Hematopoietic multipotent progenitor cell treated with erythropoietin and hydrocortisone succinate and interleukin-3 and kit ligand, for 15 days (in vitro differentiated cells): ENCODE data around the gene PRKAG2.
"Not testable (repeated sequence)": the region's sequence is repeated elsewhere in the genome, so short reads cannot be mapped to it uniquely, and the experiment has no call there.

Experiments
- DNase-seq: peaks from one replicate; pipeline ENCODE4 v3.0.0-alpha.2; 2015; ENCODE audit warnings: low spot score

PRKAG2 gene

DNA sequence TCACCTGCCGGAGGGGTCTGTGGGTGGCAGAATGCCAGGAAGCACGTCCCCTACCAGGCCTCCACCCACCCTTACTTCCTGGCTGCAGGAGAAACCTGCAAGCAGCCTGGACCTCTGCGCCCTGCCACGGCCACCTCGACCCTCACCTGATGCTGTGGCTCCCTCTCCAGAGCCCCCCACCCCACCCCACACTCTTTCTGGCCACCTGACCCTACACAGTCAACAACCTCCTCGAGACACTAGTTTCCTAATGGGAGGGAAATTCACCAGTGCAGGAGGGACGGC is 91.3 kb downstream of the PRKAG2 start:
- no peak for DNase-seq

DNA sequence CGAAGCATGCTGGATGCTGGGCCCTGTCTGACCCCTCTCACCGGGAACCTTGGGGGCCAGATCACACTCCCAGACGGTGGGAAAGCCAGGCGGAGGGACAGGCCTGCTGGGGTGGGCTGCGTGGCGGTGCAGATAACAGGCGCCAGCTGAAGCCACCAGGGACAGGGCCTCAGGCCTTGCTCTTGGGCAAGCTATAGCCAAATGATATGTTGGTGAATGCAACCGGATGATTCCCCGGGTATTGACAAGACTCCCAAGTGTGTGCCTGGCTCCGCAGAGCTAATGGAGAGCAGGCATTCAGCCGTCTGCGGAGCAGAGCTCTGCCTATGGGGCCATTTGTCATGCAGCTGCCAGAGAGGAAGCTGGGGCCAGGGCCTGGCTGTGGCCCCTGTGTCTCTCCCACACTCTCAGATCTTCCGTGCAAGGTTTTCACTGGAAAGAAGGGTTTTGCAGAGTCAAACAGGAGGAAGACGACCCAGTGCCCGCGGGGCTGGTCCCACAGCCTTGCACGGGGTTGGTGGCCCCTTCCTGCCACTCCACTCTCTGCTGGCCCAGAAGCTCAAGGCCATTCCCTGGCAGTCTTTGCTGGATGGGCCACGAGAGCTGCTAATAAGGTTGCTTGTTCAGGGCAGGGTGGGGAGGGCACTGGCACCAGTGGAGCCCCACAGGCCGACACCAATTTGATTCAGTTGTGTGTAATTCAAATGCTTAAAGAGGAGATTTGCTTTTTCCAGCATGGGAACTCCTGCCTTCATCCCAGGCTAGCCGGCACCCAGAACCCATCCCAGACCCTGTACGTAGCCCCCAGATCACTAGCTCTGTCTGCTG is 91.8 kb downstream of the PRKAG2 start:
- no peak for DNase-seq

DNA sequence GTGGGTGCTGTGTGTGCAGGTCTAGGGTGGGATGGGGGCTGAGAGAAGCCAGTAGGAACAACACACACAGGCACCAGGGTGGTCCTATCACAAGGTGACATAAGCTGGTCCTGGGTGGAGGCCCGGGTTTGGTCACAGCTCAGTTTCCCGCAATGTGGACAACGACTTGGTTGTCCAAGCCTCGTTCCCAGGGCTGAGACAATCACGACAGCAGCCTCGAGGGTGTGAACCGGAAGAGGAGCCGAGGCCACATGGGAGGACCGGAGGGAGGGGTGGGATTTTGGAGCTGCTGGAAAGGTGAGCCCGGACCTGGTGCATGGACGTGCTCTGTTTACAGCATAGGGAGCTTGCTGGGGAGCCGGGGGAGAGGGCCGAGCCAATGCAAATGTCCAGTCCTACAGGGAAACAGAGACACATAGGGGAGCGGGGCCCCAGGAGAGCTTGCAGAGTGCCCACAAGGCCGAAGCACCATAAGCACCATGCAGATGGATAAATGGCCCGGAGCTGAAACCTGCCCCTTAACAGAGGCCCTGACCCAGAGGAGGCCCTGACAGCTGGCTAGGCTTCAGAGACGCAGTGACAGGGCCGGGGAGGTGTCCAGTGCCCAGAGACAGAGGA is 92.8 kb downstream of the PRKAG2 start:
- no peak for DNase-seq

DNA sequence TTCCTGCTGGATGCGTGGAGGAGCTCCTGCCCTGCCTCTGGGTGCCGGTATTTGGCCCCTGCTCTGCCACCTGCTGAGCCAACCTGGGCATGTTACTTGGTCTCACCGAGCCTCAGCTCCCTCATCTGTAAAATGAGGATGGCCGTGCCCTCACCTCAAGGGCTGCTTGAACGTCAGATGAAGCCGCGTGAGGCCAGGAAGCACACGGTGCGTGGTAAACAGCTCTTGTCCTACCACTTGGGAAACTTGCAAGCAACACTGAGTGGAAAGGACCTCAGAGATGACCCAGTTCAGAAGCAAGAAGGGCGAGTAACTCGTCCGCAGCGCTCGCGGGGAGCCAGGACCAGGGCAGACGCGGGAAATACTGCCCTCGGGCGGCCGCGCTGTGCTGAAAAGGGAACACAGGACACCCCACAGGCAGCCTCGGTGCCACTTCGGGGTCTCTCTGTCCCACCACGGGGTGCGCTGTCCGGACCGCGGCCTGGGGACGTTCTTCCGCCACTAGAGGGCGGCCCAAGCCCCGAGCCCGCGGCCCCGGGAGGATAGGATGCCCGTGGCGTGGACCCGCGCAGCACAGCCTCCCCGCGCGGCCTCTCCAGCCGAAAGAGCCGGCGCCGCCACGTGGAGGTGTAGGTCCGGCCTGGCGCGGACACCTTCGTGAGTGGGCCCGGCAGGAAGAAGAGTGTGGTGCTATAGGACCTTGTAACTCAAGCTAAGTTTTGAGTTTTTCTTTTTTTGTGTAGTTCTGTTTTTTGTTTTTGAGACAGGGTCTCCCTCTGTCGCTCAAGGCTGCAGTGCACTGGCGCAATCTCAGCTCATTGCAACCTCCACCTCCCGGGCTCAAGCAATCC is 94.1 kb downstream of the PRKAG2 start:
- peak; percentile 20 for DNase-seq

DNA sequence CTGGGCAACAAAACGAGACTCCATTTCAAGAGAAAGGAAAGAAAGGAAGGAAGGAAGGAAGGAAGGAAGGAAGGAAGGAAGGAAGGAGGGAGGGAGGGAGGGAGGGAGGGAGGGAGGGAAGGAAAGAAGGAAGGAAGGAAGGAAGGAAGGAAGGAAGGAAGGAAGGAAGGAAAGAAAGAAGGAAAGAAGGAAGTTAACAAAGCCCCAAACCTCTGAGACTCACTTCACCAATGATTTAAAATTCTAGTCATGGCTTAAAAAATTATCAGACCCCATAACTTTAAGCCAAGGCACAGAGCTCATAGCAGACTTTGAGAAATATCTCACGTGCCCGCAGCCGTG is 94.7 kb downstream of the PRKAG2 start:
- not testable (repeated sequence) for DNase-seq

DNA sequence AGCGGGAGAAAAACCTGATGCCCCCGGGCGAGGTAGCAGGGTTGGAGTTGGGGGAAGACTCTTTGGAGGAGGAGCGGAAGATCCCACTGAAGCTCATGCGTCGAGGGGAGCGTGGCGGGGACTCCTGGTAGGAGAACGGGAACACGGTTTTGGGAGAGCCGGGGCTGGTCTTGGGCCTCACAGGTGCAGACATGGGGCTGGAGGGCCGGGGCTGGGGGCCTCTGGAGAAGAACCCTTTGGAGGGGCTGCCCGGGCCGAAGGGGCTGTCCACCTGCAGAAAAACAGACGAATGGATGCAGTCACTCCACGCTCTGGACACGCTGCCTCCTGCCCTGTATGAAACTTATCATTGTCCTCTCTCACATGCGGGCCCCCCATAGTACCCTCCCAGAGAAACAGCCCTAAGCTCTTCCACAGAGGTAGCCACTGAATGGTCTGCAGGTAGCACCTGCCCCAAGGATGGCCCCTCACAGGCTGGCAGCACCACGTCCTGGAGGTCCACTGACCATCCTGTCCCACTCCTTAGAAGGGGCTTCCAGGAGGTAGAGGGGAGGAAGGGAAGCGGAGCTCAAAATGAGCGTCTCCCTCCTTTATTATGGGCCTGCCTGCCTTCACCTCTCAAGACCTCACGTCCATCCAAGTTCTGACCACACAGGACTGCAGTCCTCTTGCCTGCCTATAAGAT is 95.6 kb downstream of the PRKAG2 start:
- no peak for DNase-seq

DNA sequence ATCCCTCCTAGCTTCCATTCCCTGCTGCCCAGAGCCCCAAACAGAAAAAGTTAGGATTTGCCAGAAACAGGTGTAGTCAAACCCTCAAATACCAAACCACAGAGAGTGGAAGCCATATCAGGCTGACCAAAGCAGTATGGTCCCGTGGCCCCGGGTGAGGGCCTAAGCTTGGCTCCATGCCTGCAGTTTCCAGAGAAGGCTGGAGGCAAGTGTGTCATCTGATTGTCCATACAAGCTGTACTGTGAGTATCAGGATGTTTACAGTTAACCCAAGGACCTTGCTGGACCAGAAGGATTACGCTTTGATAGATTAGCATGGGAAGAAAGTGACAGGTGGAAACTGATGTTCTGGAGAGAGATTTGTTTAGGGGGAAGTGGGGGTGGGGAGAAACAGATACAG is 96.3 kb downstream of the PRKAG2 start:
- DNase-seq, result no peak

DNA sequence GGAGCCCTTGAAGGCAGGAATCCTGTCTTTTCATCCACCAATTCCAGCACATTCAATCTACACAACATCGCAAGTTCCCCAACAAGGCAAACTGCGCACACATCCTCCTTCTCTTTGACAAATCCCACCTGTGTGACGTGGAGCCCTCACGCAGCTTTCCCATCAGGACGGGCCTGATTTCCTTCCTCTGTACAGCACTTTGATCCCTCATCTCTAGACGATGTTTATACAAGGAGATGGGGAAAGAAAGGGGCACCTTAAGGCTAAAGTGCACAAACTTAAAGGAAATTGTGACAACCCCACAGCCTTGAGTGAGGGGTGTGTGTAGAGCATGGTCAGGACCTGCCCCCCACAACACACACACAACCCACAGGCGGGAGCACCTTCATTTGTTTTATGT is 97.2 kb downstream of the PRKAG2 start:
- no peak for DNase-seq

DNA sequence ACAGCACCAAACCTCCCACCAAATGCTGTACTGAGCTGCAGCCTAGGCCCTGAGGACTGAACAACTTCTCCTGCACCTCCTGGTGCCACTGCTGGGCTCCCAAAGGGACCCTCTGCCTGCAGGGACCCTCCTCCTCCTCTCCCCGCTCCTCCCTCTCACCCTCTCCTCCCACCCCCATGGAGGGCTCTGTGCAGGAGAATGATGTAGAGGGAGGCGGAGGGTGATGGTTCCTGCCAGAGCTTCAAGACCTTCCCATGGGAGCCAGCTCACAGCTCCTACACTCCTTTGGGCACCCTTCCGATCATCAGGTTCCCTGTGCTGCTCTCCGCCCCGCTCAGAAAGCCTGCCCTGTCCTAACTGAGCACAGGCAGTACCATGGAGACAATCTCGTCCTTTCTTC is 97.7 kb downstream of the PRKAG2 start:
- no peak for DNase-seq

DNA sequence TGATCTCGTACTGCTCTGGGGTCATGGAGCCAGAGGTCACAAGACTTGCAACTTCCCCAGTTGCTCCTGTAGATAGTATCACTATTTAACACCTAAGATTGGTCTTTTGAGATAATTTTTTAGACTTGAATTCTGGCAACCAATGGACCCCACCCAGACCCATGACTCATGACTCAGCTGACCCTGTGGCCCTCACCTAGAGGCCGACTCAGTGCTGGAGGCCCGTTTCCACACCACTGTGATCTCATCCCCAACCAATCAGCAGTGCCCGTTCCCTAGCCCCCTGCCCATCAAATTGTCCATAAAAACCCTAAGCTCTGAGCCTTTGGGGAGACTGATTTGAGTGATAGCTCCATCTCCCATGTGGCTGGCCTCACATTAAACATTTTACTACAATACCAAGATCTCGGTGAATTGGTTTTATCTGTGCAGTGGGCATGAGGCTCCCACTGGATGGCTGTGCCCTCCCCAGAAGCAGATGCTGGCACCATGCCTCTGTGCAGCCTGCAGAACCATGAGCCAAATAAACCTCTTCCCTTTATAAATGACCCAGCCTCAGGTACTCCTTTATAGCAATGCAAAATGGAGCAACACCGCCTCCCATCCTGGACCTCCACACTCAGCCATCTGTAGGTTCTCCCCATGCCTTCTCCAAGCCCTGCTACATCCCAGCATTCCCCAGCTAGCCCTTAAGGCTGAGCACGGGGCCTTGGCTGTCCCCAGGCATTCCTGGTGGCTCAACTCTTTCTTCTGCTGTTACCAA is 98.8 kb downstream of the PRKAG2 start:
- DNase-seq, result no peak

DNA sequence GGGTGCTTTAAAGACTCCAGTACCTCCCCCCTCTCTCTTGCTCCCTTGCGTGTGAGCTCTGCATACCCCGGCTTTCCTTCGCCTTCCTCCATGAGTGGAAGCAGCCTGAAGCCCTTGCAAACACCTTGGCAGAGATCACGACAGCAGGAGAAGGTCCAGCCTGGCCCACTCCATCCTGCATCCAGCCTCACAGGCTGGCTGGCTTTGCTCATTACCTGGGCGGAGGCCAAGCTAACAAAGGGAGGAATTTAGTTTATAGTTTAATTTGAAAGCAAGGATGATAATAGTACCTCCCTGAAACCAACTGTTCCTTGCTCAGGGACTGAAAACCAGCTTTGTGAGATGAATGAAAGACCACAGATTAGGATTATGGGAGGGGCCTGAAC is 99.4 kb downstream of the PRKAG2 start:
- no peak for DNase-seq

DNA sequence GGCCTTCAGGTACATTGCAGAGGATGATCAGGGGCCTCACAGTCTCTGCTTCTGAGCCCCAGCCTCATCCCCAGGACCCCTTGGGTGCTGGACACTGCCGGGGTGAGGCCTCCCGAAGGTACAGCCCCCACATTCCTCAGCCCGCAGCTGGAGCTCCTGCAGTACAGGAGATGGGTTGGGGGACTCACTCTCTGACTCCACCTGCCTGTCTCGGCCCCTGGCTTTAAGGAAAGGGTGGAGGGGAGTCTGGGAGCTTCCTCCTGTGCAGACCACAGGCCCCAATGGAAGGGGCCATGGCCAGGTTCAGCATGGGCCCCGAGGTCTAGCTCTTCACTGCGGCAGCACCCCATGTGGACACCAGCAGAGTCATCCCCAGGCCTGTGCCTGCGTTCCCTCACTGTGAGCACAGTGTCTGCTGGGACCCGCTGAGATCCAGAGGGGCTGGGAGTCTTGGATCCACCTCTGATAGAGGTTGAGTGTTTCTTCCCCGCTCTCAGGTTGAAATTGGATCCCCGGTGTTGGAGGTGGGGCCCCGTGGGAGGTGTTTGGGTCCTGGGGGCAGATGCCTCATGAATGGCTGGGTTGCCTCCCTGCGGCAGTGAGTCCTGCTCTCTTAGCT is 99.9 kb downstream of the PRKAG2 start:
- DNase-seq, result no peak

DNA sequence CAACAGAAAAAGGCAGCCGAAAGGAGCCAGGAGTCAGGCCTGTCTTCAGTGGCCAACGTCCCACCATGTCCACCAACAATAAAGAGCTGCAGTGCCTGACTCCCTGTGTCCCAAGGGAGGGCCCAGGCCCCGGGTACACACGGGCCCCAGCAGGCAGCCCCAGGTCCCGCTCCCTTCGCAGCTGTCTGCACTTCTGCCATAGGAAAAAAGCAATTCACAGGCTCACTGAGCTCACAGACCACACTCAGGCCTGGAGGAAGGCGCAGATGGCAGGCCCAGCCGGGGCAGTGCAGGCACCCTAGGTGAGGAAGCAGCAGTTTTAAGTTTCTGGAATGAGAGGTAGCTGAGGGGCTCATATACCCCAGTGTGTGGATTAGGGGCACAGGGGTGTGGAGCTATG is 100.5 kb downstream of the PRKAG2 start:
- no peak for DNase-seq

DNA sequence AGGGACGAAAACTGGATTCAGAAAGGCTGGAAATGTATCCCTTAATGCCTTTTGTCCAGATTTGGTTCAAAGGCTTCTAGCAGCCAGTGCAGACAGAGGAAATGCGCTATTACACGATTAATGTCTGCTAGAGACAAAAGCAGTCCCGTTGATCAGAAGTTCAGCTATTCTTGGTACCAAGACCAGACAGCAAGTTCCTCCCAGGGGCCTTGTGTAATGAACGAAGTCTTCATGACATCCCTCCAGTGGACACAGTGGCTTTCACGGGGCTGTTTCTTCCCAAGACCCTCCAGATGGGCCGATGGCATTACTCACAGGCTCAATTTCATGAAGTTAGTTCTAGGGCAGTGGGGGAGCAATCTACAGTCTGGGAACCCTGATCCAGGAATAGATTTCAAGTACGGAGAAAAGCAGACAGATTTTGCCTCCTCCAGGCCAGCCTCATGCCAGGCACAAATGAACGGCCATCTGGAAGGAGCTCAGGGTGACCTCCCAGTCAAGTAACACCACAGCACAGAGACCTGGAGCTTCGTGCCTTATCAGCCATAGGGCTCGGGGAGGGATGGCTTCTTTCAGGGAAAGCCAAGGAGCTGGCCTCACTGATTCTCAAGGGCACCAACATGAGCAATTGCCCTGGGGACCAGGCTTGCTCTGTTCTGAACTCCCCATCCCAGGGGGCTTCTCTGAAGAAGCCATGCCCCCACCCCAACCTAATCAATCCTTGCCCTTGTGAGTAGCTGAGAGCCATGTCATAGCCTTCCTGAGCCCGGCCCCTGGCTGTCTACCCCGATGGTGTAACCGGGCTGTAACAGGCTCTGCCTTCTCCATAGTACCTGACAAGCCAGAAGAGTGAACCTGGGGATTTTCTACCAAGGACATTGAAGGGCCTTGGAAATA is 101.1 kb downstream of the PRKAG2 start:
- no peak for DNase-seq

DNA sequence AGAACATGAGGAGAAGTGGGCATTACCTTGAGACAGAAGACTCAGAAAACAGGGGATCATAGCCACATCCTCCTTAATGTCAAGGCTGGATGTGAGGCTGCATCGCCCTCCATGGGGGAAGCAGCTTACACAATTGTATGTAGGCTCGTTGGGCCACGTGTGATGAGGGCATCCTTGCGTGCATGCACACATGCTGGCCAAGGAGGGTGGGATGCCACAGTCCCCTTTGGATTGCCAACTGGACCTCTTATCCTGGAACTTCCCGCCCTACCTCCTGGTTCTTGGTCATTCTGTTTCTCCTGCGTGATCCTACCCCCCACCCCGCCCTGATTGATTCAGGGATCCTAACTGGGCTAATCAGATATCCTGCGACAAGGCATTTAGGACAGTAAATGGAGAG is 102.0 kb downstream of the PRKAG2 start:
- no peak for DNase-seq

DNA sequence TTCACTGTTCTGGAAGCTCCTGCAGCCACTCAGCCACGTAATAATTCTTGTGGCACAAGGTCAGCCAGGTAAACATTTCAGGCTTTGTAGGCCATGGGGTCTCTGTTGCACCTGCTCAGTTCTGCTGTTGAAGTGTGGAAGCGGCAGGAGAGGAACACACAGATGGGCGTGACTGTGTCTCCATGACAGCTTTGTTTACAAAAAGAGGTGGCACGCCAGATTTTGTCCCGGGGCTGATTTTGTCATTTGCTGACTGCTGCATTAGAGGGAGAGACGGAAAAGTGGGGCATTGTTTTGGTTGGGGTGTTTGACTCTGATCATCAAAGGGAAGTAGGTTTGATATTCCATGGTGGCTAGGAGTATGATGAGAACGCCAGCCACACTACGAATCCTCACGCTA is 103.1 kb downstream of the PRKAG2 start:
- DNase-seq, result no peak

DNA sequence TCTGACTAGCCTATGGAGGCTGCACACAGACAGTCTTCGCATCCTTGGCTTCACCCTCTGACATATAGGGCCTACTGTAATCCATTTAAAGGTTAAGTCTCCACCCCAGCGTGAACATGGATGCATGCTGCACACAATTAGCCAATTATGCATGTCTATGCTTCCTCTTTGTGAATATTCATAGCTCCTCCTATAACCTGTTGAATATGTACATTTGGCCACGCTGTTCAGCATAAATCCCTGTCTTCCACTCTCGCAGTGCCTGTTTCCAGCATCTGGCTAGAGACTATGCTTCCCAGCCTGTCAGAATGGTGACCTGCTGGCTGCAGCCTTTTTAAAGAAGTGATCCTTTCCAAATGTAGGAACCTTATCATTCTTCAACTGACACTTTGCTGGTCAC is 106.7 kb downstream of the PRKAG2 start:
- DNase-seq, result no peak

DNA sequence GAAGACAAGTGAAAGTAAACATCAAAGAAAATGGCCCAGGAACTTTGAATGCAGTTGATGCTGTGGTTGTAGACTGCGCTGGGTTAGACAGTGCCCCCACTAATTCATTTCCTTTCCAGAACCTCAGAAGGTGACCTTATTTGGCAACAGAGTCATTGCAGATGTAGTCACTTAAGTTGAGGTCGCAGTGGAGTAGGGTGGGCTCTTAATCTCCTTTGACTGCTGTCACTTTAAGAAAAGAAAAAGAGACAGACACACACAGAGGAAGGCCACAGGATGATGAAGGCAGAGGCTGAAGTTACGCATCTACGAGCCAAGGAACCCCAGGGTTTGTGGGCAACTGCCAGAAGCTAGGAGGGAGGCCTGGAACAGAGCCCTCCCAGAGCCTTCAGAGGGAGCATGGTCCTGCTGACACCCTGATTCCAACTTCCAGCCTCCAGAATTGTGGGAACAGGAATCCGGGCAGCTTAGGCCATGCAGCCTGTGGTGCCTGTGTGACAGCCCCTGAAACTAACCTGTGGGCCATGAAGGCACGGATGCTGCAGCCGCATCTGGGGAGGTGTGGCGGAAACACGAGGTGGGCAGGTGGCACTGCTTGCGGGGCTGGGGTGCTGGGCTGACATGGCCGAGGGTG is 107.6 kb downstream of the PRKAG2 start:
- no peak for DNase-seq

DNA sequence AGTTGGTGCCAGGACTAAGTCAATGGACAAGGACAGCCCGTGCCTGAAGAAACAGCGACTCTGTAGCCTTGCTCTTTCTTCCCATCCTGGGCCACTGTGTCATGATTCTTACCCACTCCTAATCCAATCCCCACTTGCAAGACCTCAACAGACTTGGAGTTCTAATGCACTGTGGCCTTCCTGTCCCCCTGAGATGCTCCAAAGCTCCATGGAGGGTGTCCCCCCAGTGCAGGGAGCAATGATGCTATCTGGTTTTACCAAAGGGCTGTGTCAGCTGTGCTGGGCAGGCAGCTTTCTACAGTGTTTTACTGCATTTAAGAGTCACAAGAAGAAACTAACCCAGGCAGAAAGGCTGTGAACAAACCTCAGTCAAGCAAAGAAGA is 108.1 kb downstream of the PRKAG2 start:
- DNase-seq, result no peak

DNA sequence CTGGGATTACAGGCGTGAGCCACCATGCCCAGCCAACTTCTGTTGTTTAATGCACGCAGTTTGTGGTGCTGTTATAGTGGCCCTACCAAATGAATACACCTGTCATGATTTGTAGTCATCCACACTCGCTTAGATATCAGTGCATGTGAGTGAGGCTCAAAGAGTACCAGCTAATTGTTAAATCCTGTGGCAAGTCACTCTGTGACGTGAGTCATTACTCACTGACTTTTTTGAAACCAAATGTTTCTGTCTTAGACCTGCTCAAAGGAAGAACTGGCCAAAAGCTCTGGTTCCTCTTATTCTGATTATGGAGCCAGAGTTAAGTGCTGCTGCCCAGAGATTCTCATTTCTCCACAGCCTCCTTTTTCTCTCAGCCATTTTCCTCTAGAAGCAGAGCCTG is 109.4 kb downstream of the PRKAG2 start:
- no peak for DNase-seq
